ENCODE measurements around the gene TPCN2.

Gene TPCN2

DNA sequence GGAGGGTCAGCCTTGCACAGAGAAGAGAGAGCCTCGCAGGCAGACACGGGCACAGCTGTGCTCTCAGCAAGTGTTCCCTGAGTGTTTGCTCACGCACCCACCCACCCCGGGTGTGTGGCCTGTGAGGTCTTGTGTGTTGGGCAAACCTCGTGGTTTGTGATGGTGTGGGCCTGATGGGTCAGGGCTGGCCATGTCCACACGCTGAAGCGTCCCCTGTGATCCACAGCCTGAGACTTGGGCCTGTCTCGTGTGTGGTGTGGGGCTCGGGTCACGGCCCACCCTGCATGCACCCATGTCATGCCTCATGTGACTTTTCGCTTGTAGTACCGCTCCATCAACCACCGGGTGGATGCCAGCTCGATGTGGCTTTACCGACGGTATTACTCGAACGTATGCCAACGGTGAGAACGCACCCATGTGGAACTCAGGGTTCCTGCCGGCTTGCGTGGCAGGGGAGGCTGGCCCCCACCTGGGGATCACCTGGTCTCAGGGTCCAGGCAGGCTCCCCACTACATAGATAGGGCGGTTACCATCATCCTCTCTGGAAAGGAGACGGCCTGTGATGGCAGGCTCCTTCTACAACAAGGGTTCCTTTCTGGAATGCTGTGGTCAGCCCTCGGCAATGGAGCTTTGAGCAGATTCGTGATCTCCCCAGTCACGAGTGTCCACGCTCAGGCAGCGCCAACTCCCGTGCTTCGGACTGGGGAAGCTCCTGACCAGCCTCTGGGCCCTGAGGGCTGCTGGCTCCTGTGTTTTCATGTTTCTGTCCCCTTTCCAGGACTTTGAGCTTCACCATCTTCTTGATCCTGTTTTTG is 5.9 kb downstream of the TPCN2 start:
- TF ChIP-seq, protein P1, sequence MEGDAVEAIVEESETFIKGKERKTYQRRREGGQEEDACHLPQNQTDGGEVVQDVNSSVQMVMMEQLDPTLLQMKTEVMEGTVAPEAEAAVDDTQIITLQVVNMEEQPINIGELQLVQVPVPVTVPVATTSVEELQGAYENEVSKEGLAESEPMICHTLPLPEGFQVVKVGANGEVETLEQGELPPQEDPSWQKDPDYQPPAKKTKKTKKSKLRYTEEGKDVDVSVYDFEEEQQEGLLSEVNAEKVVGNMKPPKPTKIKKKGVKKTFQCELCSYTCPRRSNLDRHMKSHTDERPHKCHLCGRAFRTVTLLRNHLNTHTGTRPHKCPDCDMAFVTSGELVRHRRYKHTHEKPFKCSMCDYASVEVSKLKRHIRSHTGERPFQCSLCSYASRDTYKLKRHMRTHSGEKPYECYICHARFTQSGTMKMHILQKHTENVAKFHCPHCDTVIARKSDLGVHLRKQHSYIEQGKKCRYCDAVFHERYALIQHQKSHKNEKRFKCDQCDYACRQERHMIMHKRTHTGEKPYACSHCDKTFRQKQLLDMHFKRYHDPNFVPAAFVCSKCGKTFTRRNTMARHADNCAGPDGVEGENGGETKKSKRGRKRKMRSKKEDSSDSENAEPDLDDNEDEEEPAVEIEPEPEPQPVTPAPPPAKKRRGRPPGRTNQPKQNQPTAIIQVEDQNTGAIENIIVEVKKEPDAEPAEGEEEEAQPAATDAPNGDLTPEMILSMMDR (conservative IDR thresholded peaks at IDR 0.05; ENCODE audit: low read length), result no peak
- no peak overlapping the region for H3K4me3 ChIP-seq (ENCODE audit: low read length)
- no peak for DNase-seq (ENCODE audit: low read depth)

DNA sequence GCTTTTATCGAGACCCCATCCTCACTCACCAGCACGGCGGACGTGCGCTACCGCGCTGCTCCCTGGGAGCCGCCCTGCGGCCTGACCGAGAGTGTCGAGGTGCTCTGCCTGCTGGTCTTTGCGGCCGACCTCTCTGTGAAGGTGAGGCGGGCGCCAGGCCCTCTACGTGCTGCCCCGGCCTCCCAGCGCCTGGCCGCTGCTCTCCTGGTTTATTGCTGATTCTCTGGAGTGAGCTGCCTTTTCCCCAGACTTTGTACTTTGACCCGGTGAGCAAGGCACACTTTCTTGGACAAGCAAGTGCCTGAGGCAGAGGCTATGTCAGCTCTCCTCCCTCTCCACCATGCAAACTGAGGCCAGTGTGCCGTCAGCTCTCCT is 6.5 kb downstream of the TPCN2 start:
- no peak for DNase-seq (ENCODE audit: low read depth)
- TF ChIP-seq, protein P1 (conservative IDR thresholded peaks at IDR 0.05; ENCODE audit: low read length), result no peak
- H3K4me3 ChIP-seq (ENCODE audit: low read length), result no peak overlapping the region

DNA sequence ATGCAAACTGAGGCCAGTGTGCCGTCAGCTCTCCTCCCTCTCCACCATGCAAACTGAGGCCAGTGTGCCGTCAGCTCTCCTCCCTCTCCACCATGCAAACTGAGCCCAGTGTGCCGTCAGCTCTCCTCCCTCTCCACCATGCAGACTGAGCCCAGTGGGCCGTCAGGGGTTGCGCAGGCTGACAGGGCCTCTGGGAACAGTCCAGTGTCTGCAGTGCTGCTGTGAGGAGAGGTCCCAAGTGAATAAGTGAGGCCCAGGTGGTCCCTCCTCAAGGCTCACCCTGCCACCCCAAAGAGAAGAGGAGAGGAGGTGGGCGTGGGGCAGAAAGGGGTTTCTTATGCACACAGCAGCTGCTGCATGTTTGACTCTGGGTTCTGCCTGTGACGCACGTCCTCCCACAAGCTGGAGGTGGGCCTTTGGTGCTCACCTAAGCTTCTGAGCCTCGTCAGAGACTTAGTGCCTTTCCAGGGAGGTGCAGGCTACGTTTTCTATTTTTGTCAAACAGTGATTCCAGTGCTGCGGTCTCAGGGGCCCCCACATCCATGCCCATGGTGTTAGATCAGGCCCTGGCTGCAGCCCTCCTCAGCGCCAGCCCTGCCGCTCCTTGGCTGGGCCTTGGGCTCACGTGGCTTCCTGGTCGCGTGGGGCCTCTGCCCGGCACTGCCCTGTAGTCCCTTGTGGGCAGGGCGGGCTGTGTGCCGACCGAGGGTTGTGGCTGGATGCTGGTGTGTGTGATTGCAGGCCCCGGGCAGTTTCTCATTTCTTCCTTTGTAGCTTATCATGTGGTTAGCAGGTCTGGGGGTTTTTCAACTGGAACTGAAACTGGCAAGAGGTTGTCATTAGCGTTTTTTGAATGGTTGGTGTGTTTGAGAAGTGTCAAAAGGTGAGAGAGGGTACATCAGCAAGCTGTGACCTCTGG is 7.1 kb downstream of the TPCN2 start:
- H3K4me3 ChIP-seq (ENCODE audit: low read length), result no peak overlapping the region
- TF ChIP-seq, protein P1 (conservative IDR thresholded peaks at IDR 0.05; ENCODE audit: low read length), result no peak
- DNase-seq (ENCODE audit: low read depth), result no peak

DNA sequence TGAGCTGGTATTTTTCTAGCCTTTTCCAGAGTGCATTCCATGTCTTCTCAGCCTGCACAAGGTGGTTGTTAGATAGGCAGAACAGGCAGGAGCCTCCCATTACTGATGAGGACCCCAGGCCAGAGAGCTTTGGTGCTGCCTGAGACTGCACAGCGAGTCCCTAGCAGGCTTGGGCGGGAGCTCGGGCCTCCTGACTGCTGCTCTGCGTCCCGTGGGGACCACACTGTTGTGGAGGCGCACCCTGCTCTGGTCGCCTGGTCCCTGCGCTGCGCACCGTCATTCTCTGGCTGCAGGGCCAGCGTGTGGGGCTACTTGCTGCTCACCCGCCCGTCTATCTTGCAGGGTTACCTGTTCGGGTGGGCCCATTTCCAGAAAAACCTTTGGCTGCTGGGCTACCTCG is 8.5 kb downstream of the TPCN2 start:
- H3K4me3 ChIP-seq (ENCODE audit: low read length), result no peak overlapping the region
- DNase-seq (ENCODE audit: low read depth), result no peak
- TF ChIP-seq, protein P1 (conservative IDR thresholded peaks at IDR 0.05; ENCODE audit: low read length), result no peak

DNA sequence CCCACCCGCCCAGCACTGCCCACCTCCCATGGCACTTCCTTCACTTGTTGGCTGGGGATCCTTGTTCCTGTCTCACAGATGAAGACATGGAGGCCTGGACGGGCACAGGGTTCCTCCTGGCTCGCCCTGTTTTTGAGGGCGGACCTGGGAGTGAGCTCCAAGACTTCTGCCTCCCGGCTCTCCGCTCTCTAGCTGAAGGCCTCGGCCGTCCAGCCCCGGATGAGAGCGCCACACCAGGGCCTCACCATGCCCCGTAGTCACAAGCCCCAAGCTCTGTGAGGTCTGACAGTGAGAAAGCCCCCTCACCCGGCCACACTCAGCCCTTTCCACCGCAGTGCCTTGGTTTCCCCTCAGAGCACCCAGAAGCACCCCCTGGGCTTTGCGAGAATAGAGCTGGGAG is 9.1 kb downstream of the TPCN2 start:
- TF ChIP-seq, protein P1 (conservative IDR thresholded peaks at IDR 0.05; ENCODE audit: low read length), result no peak
- DNase-seq (ENCODE audit: low read depth), result no peak
- no peak overlapping the region for H3K4me3 ChIP-seq (ENCODE audit: low read length)

DNA sequence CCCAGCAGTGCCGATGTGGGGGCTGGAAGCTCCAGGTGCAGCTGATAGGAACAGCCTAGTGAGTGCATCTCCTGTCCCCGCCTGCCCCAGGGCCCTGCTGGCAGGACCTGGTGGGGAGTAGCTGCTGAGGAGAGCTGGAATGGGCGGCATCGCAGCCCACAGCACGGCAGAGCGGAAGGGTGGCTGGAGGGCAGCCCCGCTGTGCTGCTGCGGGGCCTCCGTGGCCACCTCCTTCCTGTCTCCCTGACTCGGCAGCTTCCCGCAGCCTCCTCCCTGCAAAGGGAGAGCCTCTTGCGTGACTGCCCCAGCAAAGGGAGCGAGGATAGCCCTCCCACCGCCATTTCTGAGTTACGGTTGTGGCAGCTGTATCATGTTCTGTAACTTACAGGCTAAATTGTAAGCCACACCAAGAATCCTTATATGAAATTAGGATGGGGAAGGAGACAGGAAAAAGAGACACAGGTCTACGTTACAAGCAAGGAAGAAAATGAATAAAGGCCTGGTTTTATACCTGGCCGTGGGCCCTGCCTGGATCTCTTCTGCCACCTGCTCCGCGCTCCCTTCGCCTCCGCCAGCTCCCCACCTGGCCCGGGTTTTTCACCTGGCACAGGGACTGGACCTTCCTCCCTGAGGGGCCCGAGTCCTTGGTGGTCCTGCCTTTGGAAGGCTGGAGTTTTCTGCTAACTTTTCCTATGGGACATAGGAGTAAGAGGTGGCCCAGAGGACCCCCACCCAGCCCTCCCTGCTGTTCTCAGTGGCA is 10.0 kb downstream of the TPCN2 start:
- TF ChIP-seq, protein P1 (conservative IDR thresholded peaks at IDR 0.05; ENCODE audit: low read length), result no peak
- H3K4me3 ChIP-seq (ENCODE audit: low read length), result no peak overlapping the region
- DNase-seq (ENCODE audit: low read depth), result no peak
